ENCODE results near the gene IL18.
"Not testable (repeated sequence)": the region's sequence is repeated elsewhere in the genome, so short reads cannot be mapped to it uniquely, and the experiment has no call there.

- TF ChIP-seq CTCF, POLR2A (IDR thresholded peaks at IDR 0.05): not testable (repeated sequence)
Measured at GRCh38 chr11:112199101-112199500, 35.2 kb upstream of the IL18 start.

Measured in right lobe of liver (tissue), 4 donors.